Stomach (tissue), 9 donors: ENCODE results near the gene TXNDC17. TPM values are rescaled to one million over a fixed set of nuclear protein-coding genes. Genes with fewer than 3 reads are reported as not detected.

Source experiments
- DNase-seq, 2 donors: peaks; one replicate each; pipeline versions ENCODE4 v3.0.0 to v3.0.0-alpha.2; 2013 to 2019
- H3K27ac ChIP-seq, 5 donors: fragments of 200-600 bp in 4 of 5; sonication (generic) in 4 of 5; one replicate each; pipeline ENCODE4 v1.5.1; 2013 to 2019; ENCODE audit warnings: mild to moderate bottlenecking in 1 of 5, moderate library complexity in 1 of 5
- H3K27me3 ChIP-seq, 3 donors: fragments of 200-600 bp; sonication (generic); one replicate each; pipeline ENCODE4 v1.5.1; 2017 to 2019; ENCODE audit warnings: mixed run types in 1 of 3
- H3K36me3 ChIP-seq, 4 donors: fragments of 200-600 bp; sonication (generic); 1 replicate in 3 of 4; 2 replicates in 1 of 4; pipeline ENCODE4 v1.5.1; 2016 to 2019
- H3K4me1 ChIP-seq, 4 donors: fragments of 200-600 bp; sonication (generic); one replicate each; pipeline ENCODE4 v1.5.1; 2016 to 2019
- H3K4me3 ChIP-seq, 4 donors: fragments of 200-600 bp; sonication (generic) in 3 of 4; one replicate each; pipeline ENCODE4 v1.5.1; 2016 to 2019; ENCODE audit warnings: mild to moderate bottlenecking in 1 of 4
- H3K9me3 ChIP-seq, 4 donors: fragments of 200-600 bp; sonication (generic); one replicate each; pipeline ENCODE4 v1.5.1; 2016 to 2019
- EP300 ChIP-seq: sonication (generic); formaldehyde crosslinking; IDR thresholded peaks from one replicate; pipeline ENCODE4 v1.6.1; 2017; ENCODE audit warnings: antibody characterized with exemption
- POLR2A ChIP-seq, 4 donors: fragments of 450-650 bp; IDR thresholded peaks; one replicate each; pipeline ENCODE4 v1.6.1; 2016; ENCODE audit warnings: antibody characterized with exemption in 4 of 4, control low read depth in 2 of 4, mild to moderate bottlenecking in 1 of 4, moderate library complexity in 1 of 4
- POLR2AphosphoS5 ChIP-seq, 3 donors: sonication (generic); formaldehyde crosslinking; IDR thresholded peaks; one replicate each; pipeline ENCODE4 v1.6.1; 2016; ENCODE audit warnings: antibody characterized with exemption in 3 of 3
- WGBS, 5 donors: extraction: QIAGEN DNeasy Blood & Tissue Kit in 3 of 5; methylation state at CpG; one replicate each; pipeline versions ENCODE4 v1.1.5 to v1.1.7; 2013 to 2018; 5-methylcytosine and 5-hydroxymethylcytosine counted together
- intact Hi-C: fragments of 100-400 bp; cut with DNase I; formaldehyde crosslinking; loops from one replicate; pipeline ENCODE4 v1.15.1; 2023; ENCODE audit warnings: low total_unique reads
- polyA plus RNA-seq, 3 donors: library from polyadenylated mRNA; stranded (reverse); fragments of 200-250 nt; gene quantifications; one replicate each; pipeline ENCODE4 v1.2.3, GENCODE V29; 2013
- total RNA-seq, 5 donors: library from RNA; depleted of rRNA; stranded (reverse); fragments of >200 nt; gene quantifications; one replicate each; pipeline versions ENCODE4 v1.1.0 to v1.2.3, GENCODE V29; 2014 to 2016
- TF ChIP-seq, protein P1 (sequence below), 7 experiments: fragments of 450-650 bp in 4 of 7; fragments of 200-600 bp in 3 of 7; sonication (generic) in 3 of 7; IDR thresholded peaks; one replicate each; pipeline ENCODE4 v1.5.1; 2016 to 2019; ENCODE audit warnings: antibody characterized with exemption in 7 of 7, control low read depth in 2 of 7, mild to moderate bottlenecking in 1 of 7
- donor health status: healthy with polysubstance abuse.
- donor health status: Bipolar disorder and iron deficiency.
- donor health status: healthy.

Gene TXNDC17
- total and polyA plus RNA-seq, 8 donors: 28.7 to 375 (median 169) TPM; not detected in 1

DNA sequence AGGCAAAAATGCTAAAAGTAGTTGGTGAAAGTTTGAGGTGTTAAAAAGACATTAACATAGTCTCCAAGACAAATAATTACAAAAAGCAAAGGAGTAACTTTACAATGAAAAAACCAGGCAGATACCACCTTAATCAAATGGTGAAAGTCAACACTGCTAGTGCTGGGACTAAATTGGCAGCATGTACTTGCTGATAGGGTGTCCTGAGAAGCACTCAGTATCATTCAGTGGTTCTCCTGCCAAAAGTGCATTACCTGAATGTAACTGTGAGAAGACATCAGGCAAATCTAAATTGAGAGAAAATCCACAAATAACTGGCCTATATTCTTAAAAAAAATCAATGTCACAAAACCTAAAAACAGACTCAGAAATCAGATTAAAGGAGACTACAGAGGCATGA is 8.3 kb upstream of the TXNDC17 start:
- no peaks in the 10 kb centered on the region for H3K9me3 ChIP-seq

DNA sequence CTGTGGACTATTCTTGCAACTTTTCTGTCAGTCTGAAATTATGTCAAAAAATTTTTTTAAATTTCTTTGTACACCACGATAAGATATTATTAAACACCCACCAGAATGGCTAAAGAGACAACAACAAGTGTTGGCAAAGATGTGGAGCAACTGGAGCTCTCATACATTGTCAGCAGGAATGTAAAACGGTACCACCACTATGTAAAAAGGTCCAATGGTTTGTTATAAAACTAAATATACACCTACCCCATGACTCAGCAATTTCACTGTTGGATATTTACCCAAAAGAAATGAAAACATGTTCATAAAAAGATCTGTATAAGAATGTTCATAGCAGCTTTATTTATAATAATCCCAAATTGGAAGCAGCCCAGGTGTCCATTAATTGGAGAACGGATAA is 7.6 kb upstream of the TXNDC17 start:
- TF ChIP-seq, protein P1, sequence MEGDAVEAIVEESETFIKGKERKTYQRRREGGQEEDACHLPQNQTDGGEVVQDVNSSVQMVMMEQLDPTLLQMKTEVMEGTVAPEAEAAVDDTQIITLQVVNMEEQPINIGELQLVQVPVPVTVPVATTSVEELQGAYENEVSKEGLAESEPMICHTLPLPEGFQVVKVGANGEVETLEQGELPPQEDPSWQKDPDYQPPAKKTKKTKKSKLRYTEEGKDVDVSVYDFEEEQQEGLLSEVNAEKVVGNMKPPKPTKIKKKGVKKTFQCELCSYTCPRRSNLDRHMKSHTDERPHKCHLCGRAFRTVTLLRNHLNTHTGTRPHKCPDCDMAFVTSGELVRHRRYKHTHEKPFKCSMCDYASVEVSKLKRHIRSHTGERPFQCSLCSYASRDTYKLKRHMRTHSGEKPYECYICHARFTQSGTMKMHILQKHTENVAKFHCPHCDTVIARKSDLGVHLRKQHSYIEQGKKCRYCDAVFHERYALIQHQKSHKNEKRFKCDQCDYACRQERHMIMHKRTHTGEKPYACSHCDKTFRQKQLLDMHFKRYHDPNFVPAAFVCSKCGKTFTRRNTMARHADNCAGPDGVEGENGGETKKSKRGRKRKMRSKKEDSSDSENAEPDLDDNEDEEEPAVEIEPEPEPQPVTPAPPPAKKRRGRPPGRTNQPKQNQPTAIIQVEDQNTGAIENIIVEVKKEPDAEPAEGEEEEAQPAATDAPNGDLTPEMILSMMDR (IDR thresholded peaks at IDR 0.05): no peak
- no peak for TF ChIP-seq POLR2AphosphoS5 (IDR thresholded peaks at IDR 0.05)
- no peak for DNase-seq
- no peak overlapping the region for H3K4me3 ChIP-seq
- H3K9me3 ChIP-seq: no peaks in the 10 kb centered on the region
- H3K36me3 ChIP-seq: peaks cover 22 to 61% (median 56%) of the 10 kb centered on the region in 4 donors
- intact Hi-C loops: no loop called here
- no peaks in the 10 kb centered on the region for H3K27me3 ChIP-seq
- peaks cover 1 to 29% (median 10%) of the 10 kb centered on the region in 4 donors for H3K4me1 ChIP-seq
- H3K27ac ChIP-seq: no peak overlapping the region
- WGBS, 5 donors: 91 to 97% (median 96%) methylated on average over 3 of the region's 3 CpGs

More for the DNA sequence above, 8.3 kb upstream of the TXNDC17 start:
- H3K4me3 ChIP-seq: no peak overlapping the region
- intact Hi-C loops: no loop called here
- H3K27me3 ChIP-seq: no peaks in the 10 kb centered on the region
- H3K4me1 ChIP-seq: peaks cover 0 to 22% (median 4%) of the 10 kb centered on the region in 4 donors
- H3K36me3 ChIP-seq: peaks cover 28 to 69% (median 63%) of the 10 kb centered on the region in 4 donors
- TF ChIP-seq POLR2A (IDR thresholded peaks at IDR 0.05) (no peak), EP300 (no peak), POLR2AphosphoS5 (IDR thresholded peaks at IDR 0.05) (no peak)
- TF ChIP-seq, protein P1 (IDR thresholded peaks at IDR 0.05): no peak
- no peak for DNase-seq
- no peak overlapping the region for H3K27ac ChIP-seq

DNA sequence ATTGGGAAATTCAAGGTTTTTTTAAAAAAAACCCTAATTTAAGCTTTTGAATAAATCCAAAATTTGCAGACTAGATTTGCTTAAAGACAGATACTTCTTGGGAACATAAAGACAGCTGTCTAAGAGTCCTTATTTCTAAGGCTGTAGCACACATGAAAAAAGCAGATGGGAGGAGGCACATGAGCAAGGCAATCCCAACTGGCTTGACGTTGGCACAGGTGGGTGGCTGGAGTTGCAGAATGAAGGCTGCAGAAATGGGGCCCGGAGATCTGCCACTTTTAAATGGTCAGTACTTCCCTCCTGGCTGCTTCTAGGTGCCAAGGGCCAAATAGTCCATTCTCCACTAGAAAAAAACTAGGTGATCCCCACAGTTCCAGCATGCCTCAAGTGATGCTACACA is 4.8 kb upstream of the TXNDC17 start:
- peaks cover 15 to 46% (median 27%) of the 10 kb centered on the region in 4 donors for H3K4me1 ChIP-seq
- intact Hi-C loops: no loop called here
- DNase-seq: no peak
- no peak overlapping the region for H3K27ac ChIP-seq
- peaks cover 12 to 41% (median 37%) of the 10 kb centered on the region in 4 donors for H3K36me3 ChIP-seq
- H3K4me3 ChIP-seq: no peak overlapping the region
- no peaks in the 10 kb centered on the region for H3K27me3 ChIP-seq
- 70 to 79% (median 74%) methylated on average over 2 of the region's 2 CpGs for WGBS, 5 donors
- TF ChIP-seq EP300: no peak
- TF ChIP-seq, protein P1 (IDR thresholded peaks at IDR 0.05): no peak
- no peak for TF ChIP-seq POLR2AphosphoS5 (IDR thresholded peaks at IDR 0.05)
- no peak for TF ChIP-seq POLR2A (IDR thresholded peaks at IDR 0.05)
- H3K9me3 ChIP-seq: no peaks in the 10 kb centered on the region

DNA sequence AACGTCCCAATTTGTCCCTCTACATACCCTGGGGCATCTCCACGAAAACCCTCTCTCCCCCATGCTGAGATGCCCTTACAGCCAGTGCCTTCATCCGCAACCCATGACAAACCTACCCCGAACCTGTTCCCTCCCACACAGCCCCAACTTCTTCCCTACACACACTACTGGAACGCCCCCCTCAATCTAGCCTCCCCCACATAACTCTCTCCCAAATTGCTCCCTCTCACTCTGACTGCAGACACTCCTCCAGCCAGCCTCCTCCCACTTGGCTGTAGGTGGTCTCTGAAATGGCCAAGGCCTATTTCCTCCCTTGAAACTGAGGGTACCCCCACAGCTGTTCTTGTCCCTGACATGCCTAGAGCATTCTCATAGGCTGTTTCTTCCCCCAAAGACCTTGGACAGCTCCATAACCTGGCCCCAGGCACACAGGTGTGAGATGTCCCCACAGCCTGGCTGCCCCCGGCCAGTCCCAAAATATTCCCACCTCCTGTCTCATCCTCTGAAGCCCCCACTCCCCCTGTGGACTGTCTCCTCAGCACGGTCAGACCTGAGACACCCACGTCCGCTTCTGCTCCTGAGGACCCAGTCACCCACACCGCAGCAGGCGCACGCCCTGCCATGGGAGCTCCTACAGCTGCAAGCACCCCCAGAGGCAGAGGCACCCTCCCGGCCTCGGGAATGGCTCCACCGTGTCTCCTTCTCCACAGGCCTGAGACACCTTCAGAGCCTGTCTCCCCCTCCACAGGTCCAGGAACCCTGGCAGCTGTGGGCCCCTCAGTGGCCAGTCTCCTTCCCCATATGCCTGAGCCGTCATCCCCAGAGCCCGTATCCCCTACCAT is 4.0 kb upstream of the TXNDC17 start:
- no peak for DNase-seq
- H3K9me3 ChIP-seq: no peaks in the 10 kb centered on the region
- intact Hi-C loops: no loop called here
- H3K4me3 ChIP-seq: no peak overlapping the region
- no peak for TF ChIP-seq EP300
- no peak for TF ChIP-seq POLR2A (IDR thresholded peaks at IDR 0.05)
- TF ChIP-seq, protein P1 (IDR thresholded peaks at IDR 0.05): no peak
- TF ChIP-seq POLR2AphosphoS5 (IDR thresholded peaks at IDR 0.05): no peak
- H3K36me3 ChIP-seq: peaks cover 9 to 34% (median 30%) of the 10 kb centered on the region in 4 donors
- H3K27me3 ChIP-seq: no peaks in the 10 kb centered on the region
- H3K27ac ChIP-seq: no peak overlapping the region
- 91 to 95% (median 94%) methylated on average over 17 of the region's 17 CpGs for WGBS, 5 donors
- H3K4me1 ChIP-seq: peaks cover 19 to 48% (median 33%) of the 10 kb centered on the region in 4 donors
